HepG2 (cell line): ENCODE measurements around the gene SLC16A3. TPM values are rescaled to one million over a fixed set of nuclear protein-coding genes. Genes with fewer than 3 reads are reported as not detected.

Experiments
- ARID2 ChIP-seq: sonication (generic); formaldehyde crosslinking; IDR thresholded peaks from 2 replicates; pipeline ENCODE4 v1.8.1; 2022; ENCODE audit warnings: mild to moderate bottlenecking, missing genetic modification reagents, borderline replicate concordance
- HMG20B ChIP-seq: conservative IDR thresholded peaks from 2 replicates; pipeline ENCODE4 v1.6.1; 2016; ENCODE audit warnings: missing genetic modification reagents, missing compliant biosample characterization
- MYC ChIP-seq: sonication (generic); formaldehyde crosslinking; IDR thresholded peaks from 2 replicates; pipeline ENCODE4 v1.9.0; 2021; ENCODE audit warnings: missing genetic modification reagents, borderline replicate concordance
- NFYC ChIP-seq: IDR thresholded peaks from 2 replicates; pipeline ENCODE4 v1.6.1; 2016; ENCODE audit warnings: missing genetic modification reagents, missing compliant biosample characterization
- NONO ChIP-seq, 2 experiments: fragments of 450-650 bp in 1 of 2; sonication (generic) in 1 of 2; formaldehyde crosslinking in 1 of 2; IDR thresholded peaks in 1 of 2; conservative IDR thresholded peaks in 1 of 2; 2 replicates each; pipeline versions ENCODE4 v1.6.1 to v1.8.0; 2017 to 2022; ENCODE audit warnings: mild to moderate bottlenecking in 1 of 2, missing genetic modification reagents in 1 of 2, moderate library complexity in 1 of 2
- ONECUT2 ChIP-seq: sonication (generic); formaldehyde crosslinking; IDR thresholded peaks from 2 replicates; pipeline ENCODE4 v1.4.0; 2020; ENCODE audit warnings: missing genetic modification reagents
- PAX8 ChIP-seq: sonication (generic); formaldehyde crosslinking; IDR thresholded peaks from 2 replicates; pipeline ENCODE4 v1.8.0; 2022; ENCODE audit warnings: mild to moderate bottlenecking, missing genetic modification reagents, borderline replicate concordance
- POGZ ChIP-seq: sonication (generic); formaldehyde crosslinking; IDR thresholded peaks from 2 replicates; pipeline ENCODE4 v1.4.0; 2020; ENCODE audit warnings: mild to moderate bottlenecking, missing genetic modification reagents
- POLR2A ChIP-seq, 2 experiments: IDR thresholded peaks; 2 replicates each; pipeline ENCODE4 v1.6.1; 2011; ENCODE audit warnings: low read depth in 2 of 2, low read length in 2 of 2, mild to moderate bottlenecking in 1 of 2, moderate library complexity in 1 of 2; ENCODE audit not compliant: insufficient read depth in 1 of 2
- RFX5 ChIP-seq: IDR thresholded peaks from 2 replicates; pipeline ENCODE4 v1.6.1; 2011; ENCODE audit warnings: low read depth, low read length, improper control_type of control experiment
- RXRB ChIP-seq: IDR thresholded peaks from 2 replicates; pipeline ENCODE4 v1.6.1; 2016; ENCODE audit warnings: borderline replicate concordance, missing genetic modification reagents, missing compliant biosample characterization
- ZFYVE20 ChIP-seq: sonication (generic); formaldehyde crosslinking; IDR thresholded peaks from 2 replicates; pipeline ENCODE4 v1.8.0; 2023; ENCODE audit warnings: low read depth, mild to moderate bottlenecking, moderate library complexity, missing genetic modification reagents, borderline replicate concordance
- ZNF367 ChIP-seq: sonication (generic); formaldehyde crosslinking; IDR thresholded peaks from 2 replicates; pipeline ENCODE4 v1.4.0; 2020; ENCODE audit warnings: missing genetic modification reagents, borderline replicate concordance
- ZNF468 ChIP-seq: sonication (generic); formaldehyde crosslinking; IDR thresholded peaks from 2 replicates; pipeline ENCODE4 v1.8.0; 2022; ENCODE audit warnings: mild to moderate bottlenecking, moderate library complexity, missing genetic modification reagents
- ZNF570 ChIP-seq: sonication (generic); formaldehyde crosslinking; IDR thresholded peaks from 2 replicates; pipeline ENCODE4 v1.4.0; 2020; ENCODE audit warnings: mild to moderate bottlenecking, missing genetic modification reagents, borderline replicate concordance
- ZNF724P ChIP-seq: sonication (generic); formaldehyde crosslinking; IDR thresholded peaks from 2 replicates; pipeline ENCODE4 v1.8.0; 2022; ENCODE audit warnings: missing genetic modification reagents, borderline replicate concordance
- ZNF749 ChIP-seq: sonication (generic); formaldehyde crosslinking; IDR thresholded peaks from 2 replicates; pipeline ENCODE4 v1.8.0; 2022; ENCODE audit warnings: mild to moderate bottlenecking, missing genetic modification reagents, moderate library complexity, borderline replicate concordance
- ZNF790 ChIP-seq: sonication (generic); formaldehyde crosslinking; IDR thresholded peaks from 2 replicates; pipeline ENCODE4 v1.8.0; 2022; ENCODE audit warnings: missing genetic modification reagents, mild to moderate bottlenecking, borderline replicate concordance
- ZSCAN20 ChIP-seq: sonication (generic); formaldehyde crosslinking; IDR thresholded peaks from 2 replicates; pipeline ENCODE4 v1.4.0; 2020; ENCODE audit warnings: missing genetic modification reagents, mild to moderate bottlenecking, borderline replicate concordance
- polyA plus RNA-seq, 8 experiments: library from polyadenylated mRNA; depleted of rRNA in 3 of 8; stranded (reverse) in 7 of 8; unstranded in 1 of 8; fragments of >200 nt; fragmentation: Illumina TruSeq in 4 of 8; extraction: Trizol in 4 of 8; gene quantifications; 2 replicates each; pipeline versions ENCODE4 v1.2.1 to v1.2.3, GENCODE V29; 2011 to 2016; ENCODE audit warnings: low read depth in 4 of 8, missing spikeins in 1 of 8, mixed read lengths in 1 of 8; ENCODE audit not compliant: insufficient read depth in 1 of 8
- total RNA-seq, 5 experiments: library from RNA; depleted of rRNA; stranded (reverse); fragments of >200 nt; fragmentation: Illumina TruSeq; extraction: Trizol; gene quantifications; 2 replicates each; pipeline ENCODE4 v1.2.3, GENCODE V29; 2016; ENCODE audit warnings: low read depth in 1 of 5
- TF ChIP-seq, protein P1 (sequence below): sonication (generic); formaldehyde crosslinking; IDR thresholded peaks from 2 replicates; pipeline ENCODE4 v1.5.1; 2020; ENCODE audit warnings: mild to moderate bottlenecking, missing genetic modification reagents
- TF ChIP-seq, protein P2 (sequence below): sonication (generic); formaldehyde crosslinking; IDR thresholded peaks from 2 replicates; pipeline ENCODE4 v1.4.0; 2020; ENCODE audit warnings: mild to moderate bottlenecking, missing genetic modification reagents

Gene SLC16A3
- total and polyA plus RNA-seq, 2 of the 13 experiments (the other 11 are each of a cell fraction or from before 2014, with no cell fraction given) = 242 to 349 TPM

- peak; percentile 86 for TF ChIP-seq MYC (CRISPR knock-in tag)
- TF ChIP-seq ZNF724P (CRISPR knock-in tag) = no peak
- TF ChIP-seq HMG20B = no peak
- TF ChIP-seq POLR2A (IDR thresholded peaks at IDR 0.05; ENCODE audit: insufficient read depth in 1 of 2, low read depth in 2 of 2, low read length in 2 of 2) = no peak; a peak in 1 of 4 replicates
- TF ChIP-seq POGZ (CRISPR knock-in tag) = peak; percentile 81
- peak; percentile 90; the same call in 1 of the 2 replicates for TF ChIP-seq ARID2
- TF ChIP-seq ZSCAN20 (CRISPR knock-in tag) = peak; percentile 97
- TF ChIP-seq RXRB (CRISPR knock-in tag) = peak; percentile 89
- TF ChIP-seq ZNF468 (CRISPR knock-in tag) = no peak
- TF ChIP-seq PAX8 = peak; percentile 94
- TF ChIP-seq ZNF570 (CRISPR knock-in tag) = peak; percentile 92; the same call in 1 of the 2 replicates
- TF ChIP-seq NFYC = no peak
- TF ChIP-seq, protein P1, sequence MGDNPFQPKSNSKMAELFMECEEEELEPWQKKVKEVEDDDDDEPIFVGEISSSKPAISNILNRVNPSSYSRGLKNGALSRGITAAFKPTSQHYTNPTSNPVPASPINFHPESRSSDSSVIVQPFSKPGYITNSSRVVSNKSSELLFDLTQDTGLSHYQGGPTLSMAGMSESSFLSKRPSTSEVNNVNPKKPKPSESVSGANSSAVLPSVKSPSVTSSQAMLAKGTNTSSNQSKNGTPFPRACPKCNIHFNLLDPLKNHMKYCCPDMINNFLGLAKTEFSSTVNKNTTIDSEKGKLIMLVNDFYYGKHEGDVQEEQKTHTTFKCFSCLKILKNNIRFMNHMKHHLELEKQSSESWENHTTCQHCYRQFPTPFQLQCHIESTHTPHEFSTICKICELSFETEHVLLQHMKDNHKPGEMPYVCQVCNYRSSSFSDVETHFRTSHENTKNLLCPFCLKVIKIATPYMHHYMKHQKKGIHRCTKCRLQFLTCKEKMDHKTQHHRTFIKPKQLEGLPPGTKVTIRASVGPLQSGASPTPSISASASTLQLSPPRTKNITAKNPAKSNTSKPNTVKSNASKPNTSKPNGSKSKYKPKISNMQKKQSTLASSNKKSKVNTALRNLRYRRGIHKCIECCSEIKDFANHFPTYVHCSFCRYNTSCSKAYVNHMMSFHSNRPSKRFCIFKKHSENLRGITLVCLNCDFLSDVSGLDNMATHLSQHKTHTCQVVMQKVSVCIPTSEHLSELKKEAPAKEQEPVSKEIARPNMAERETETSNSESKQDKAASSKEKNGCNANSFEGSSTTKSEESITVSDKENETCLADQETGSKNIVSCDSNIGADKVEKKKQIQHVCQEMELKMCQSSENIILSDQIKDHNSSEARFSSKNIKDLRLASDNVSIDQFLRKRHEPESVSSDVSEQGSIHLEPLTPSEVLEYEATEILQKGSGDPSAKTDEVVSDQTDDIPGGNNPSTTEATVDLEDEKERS (CRISPR knock-in tag) = peak; percentile 79; the same call in 1 of the 2 replicates
- no peak for TF ChIP-seq NONO (IDR thresholded peaks at IDR 0.05)
- peak; percentile 95 for TF ChIP-seq NONO (CRISPR knock-in tag; conservative IDR thresholded peaks at IDR 0.05)
- no peak for TF ChIP-seq RFX5
- no peak for TF ChIP-seq ZFYVE20 (CRISPR knock-in tag)
- TF ChIP-seq ZNF790 = peak; percentile 97
- no peak for TF ChIP-seq ONECUT2 (CRISPR knock-in tag)
- TF ChIP-seq ZNF367 (CRISPR knock-in tag) = peak; percentile 96; the same call in 1 of the 2 replicates
- peak; percentile 73 for TF ChIP-seq ZNF749 (CRISPR knock-in tag)
- TF ChIP-seq, protein P2, sequence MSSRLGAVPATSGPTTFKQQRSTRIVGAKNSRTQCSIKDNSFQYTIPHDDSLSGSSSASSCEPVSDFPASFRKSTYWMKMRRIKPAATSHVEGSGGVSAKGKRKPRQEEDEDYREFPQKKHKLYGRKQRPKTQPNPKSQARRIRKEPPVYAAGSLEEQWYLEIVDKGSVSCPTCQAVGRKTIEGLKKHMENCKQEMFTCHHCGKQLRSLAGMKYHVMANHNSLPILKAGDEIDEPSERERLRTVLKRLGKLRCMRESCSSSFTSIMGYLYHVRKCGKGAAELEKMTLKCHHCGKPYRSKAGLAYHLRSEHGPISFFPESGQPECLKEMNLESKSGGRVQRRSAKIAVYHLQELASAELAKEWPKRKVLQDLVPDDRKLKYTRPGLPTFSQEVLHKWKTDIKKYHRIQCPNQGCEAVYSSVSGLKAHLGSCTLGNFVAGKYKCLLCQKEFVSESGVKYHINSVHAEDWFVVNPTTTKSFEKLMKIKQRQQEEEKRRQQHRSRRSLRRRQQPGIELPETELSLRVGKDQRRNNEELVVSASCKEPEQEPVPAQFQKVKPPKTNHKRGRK (CRISPR knock-in tag) = no peak
Measured at GRCh38 chr17:82230609-82231311, 1.9 kb downstream of the SLC16A3 start (continued).
